HEK293 (cell line): ENCODE results near the gene SPANXN1.
"Not testable (repeated sequence)": the region's sequence is repeated elsewhere in the genome, so short reads cannot be mapped to it uniquely, and the experiment has no call there.

Experiments
- CTCF ChIA-PET: fragments of 350-600 bp; formaldehyde crosslinking; extraction: SDS; loops from one replicate; lab custom pipeline; 2021; ENCODE audit warnings: antibody characterized with exemption; lab: Yijun Ruan, JAX
- POLR2A ChIA-PET: fragments of 300-600 bp; formaldehyde crosslinking; extraction: SDS; loops from one replicate; lab custom pipeline; 2020; ENCODE audit warnings: antibody characterized with exemption, inconsistent platforms; lab: Yijun Ruan, JAX
- H3K27ac ChIP-seq: fragments of 200-500 bp; sonication (Bioruptor generic); 2 replicates; pipeline ENCODE4 v1.5.1; 2014; ENCODE audit warnings: low read depth, low read length, control low read depth, inconsistent platforms; ENCODE audit errors: extremely low read depth
- H3K36me3 ChIP-seq, 2 experiments: fragments of 200-500 bp in 1 of 2; sonication (Bioruptor generic) in 1 of 2; 1 replicate in 1 of 2; 2 replicates in 1 of 2; pipeline ENCODE4 v1.5.1; 2014 to 2017; ENCODE audit warnings: inconsistent platforms in 2 of 2, low read length in 2 of 2; ENCODE audit not compliant: control insufficient read depth in 2 of 2, insufficient read depth in 1 of 2
- H3K4me1 ChIP-seq: fragments of 200-500 bp; sonication (Bioruptor generic); 2 replicates; pipeline ENCODE4 v1.5.1; 2014; ENCODE audit warnings: mild to moderate bottlenecking, low read length, inconsistent platforms; ENCODE audit not compliant: control insufficient read depth, insufficient read depth
- H3K4me3 ChIP-seq: 2 replicates; pipeline ENCODE4 v1.5.1; 2011; ENCODE audit warnings: low read depth, mild to moderate bottlenecking, control low read depth, low read length, moderate library complexity
- H3K9me3 ChIP-seq: fragments of 200-500 bp; sonication (Bioruptor generic); 2 replicates; pipeline ENCODE4 v1.5.1; 2014; ENCODE audit warnings: low read depth, low read length, inconsistent platforms; ENCODE audit not compliant: control insufficient read depth, insufficient read depth
- GLIS1 ChIP-seq: fragments of 450-650 bp; formaldehyde crosslinking; IDR thresholded peaks from 2 replicates; pipeline ENCODE4 v1.5.1; 2016; ENCODE audit warnings: missing biosample characterization, missing genetic modification characterization
- PRDM10 ChIP-seq: fragments of 450-650 bp; formaldehyde crosslinking; IDR thresholded peaks from 2 replicates; pipeline ENCODE4 v1.5.1; 2016; ENCODE audit warnings: missing biosample characterization, missing genetic modification characterization
- REST ChIP-seq: fragments of 450-650 bp; formaldehyde crosslinking; IDR thresholded peaks from 2 replicates; pipeline ENCODE4 v1.5.1; 2016; ENCODE audit warnings: missing biosample characterization, missing genetic modification characterization
- ZNF133 ChIP-seq: fragments of 450-650 bp; formaldehyde crosslinking; IDR thresholded peaks from 2 replicates; pipeline ENCODE4 v1.5.1; 2016; ENCODE audit warnings: missing biosample characterization, missing genetic modification characterization
- ZNF140 ChIP-seq: fragments of 450-650 bp; formaldehyde crosslinking; IDR thresholded peaks from 2 replicates; pipeline ENCODE4 v1.5.1; 2016; ENCODE audit warnings: missing biosample characterization, missing genetic modification characterization
- ZNF16 ChIP-seq: fragments of 450-650 bp; formaldehyde crosslinking; IDR thresholded peaks from 2 replicates; pipeline ENCODE4 v1.5.1; 2016; ENCODE audit warnings: low read depth, missing biosample characterization, missing genetic modification characterization
- ZNF423 ChIP-seq: fragments of 450-650 bp; formaldehyde crosslinking; IDR thresholded peaks from 2 replicates; pipeline ENCODE4 v1.5.1; 2016; ENCODE audit warnings: missing biosample characterization, missing genetic modification characterization
- ZNF521 ChIP-seq: fragments of 450-650 bp; formaldehyde crosslinking; IDR thresholded peaks from 2 replicates; pipeline ENCODE4 v1.5.1; 2017; ENCODE audit warnings: missing biosample characterization, mild to moderate bottlenecking, missing genetic modification characterization
- ZNF548 ChIP-seq: fragments of 450-650 bp; formaldehyde crosslinking; IDR thresholded peaks from 2 replicates; pipeline ENCODE4 v1.5.1; 2016; ENCODE audit warnings: missing biosample characterization, missing genetic modification characterization
- ZNF555 ChIP-seq: fragments of 450-650 bp; formaldehyde crosslinking; conservative IDR thresholded peaks from 2 replicates; pipeline ENCODE4 v1.5.1; 2017; ENCODE audit warnings: missing biosample characterization, mild to moderate bottlenecking, missing genetic modification characterization, inconsistent platforms
- ZNF704 ChIP-seq: fragments of 450-650 bp; formaldehyde crosslinking; IDR thresholded peaks from 2 replicates; pipeline ENCODE4 v1.5.1; 2016; ENCODE audit warnings: missing biosample characterization, missing genetic modification characterization
- ZNF792 ChIP-seq: fragments of 450-650 bp; formaldehyde crosslinking; IDR thresholded peaks from 2 replicates; pipeline ENCODE4 v1.5.1; 2016; ENCODE audit warnings: missing biosample characterization, missing genetic modification characterization
- ZXDB ChIP-seq: fragments of 450-650 bp; formaldehyde crosslinking; IDR thresholded peaks from 2 replicates; pipeline ENCODE4 v1.5.1; 2016; ENCODE audit warnings: missing biosample characterization, missing genetic modification characterization
- TF ChIP-seq, protein P1 (sequence below): fragments of 450-650 bp; formaldehyde crosslinking; IDR thresholded peaks from 2 replicates; pipeline ENCODE4 v1.5.1; 2016; ENCODE audit warnings: missing biosample characterization, missing genetic modification characterization
- TF ChIP-seq, protein P2 (sequence below): fragments of 450-650 bp; formaldehyde crosslinking; conservative IDR thresholded peaks from 2 replicates; pipeline ENCODE4 v1.5.1; 2016; ENCODE audit warnings: low read depth, missing biosample characterization, missing genetic modification characterization
- TF ChIP-seq, protein P3 (sequence below): fragments of 450-650 bp; formaldehyde crosslinking; IDR thresholded peaks from 2 replicates; pipeline ENCODE4 v1.5.1; 2016; ENCODE audit warnings: missing biosample characterization, missing genetic modification characterization
- TF ChIP-seq, protein P4 (sequence below): fragments of 450-650 bp; formaldehyde crosslinking; IDR thresholded peaks from 2 replicates; pipeline ENCODE4 v1.5.1; 2016; ENCODE audit warnings: missing biosample characterization, missing genetic modification characterization

The SPANXN1 gene, protein sequence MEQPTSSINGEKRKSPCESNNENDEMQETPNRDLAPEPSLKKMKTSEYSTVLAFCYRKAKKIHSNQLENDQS

DNA sequence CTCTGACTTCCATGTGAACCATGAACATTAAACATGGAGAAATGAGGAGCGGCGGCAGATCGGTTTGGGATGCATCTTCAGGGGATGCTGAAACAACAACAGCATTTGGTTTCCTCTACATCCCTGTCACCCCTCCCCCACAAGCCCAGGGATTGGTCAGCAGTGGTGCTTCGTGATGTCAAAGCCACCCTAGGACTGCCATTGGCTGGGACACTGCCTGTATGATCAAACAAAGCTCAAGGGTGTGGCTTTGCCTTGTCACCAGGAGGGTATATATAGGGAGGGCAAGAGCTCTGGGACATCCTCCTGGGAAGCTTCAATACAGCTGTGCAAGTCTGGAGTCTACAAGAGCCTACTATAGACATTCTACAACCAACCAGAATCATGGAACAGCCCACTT, at the start of gene SPANXN1:
SPANXN1 (plus strand) TSS at position 301 of the 400 bp plus-strand sequence; CDS start at position 385, 84 bp downstream.
- H3K9me3 ChIP-seq, CTCF ChIA-PET, H3K27ac ChIP-seq, H3K36me3 ChIP-seq, H3K4me1 ChIP-seq, POLR2A ChIA-PET, H3K4me3 ChIP-seq: not testable (repeated sequence)

- CTCF ChIA-PET = no interaction called here
- H3K9me3 ChIP-seq = no peaks in the 10 kb centered on the region; the same call in 1 of the 2 replicates
- POLR2A ChIA-PET = no interaction called here
- no peak for TF ChIP-seq ZNF555 (tag by site-specific recombination)
- no peak for TF ChIP-seq ZNF423 (tag by site-specific recombination)
- TF ChIP-seq REST (tag by site-specific recombination) = no peak
- TF ChIP-seq, protein P1, sequence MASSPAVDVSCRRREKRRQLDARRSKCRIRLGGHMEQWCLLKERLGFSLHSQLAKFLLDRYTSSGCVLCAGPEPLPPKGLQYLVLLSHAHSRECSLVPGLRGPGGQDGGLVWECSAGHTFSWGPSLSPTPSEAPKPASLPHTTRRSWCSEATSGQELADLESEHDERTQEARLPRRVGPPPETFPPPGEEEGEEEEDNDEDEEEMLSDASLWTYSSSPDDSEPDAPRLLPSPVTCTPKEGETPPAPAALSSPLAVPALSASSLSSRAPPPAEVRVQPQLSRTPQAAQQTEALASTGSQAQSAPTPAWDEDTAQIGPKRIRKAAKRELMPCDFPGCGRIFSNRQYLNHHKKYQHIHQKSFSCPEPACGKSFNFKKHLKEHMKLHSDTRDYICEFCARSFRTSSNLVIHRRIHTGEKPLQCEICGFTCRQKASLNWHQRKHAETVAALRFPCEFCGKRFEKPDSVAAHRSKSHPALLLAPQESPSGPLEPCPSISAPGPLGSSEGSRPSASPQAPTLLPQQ (tag by site-specific recombination) = no peak
- no peak for TF ChIP-seq ZXDB (tag by site-specific recombination)
- TF ChIP-seq, protein P2, sequence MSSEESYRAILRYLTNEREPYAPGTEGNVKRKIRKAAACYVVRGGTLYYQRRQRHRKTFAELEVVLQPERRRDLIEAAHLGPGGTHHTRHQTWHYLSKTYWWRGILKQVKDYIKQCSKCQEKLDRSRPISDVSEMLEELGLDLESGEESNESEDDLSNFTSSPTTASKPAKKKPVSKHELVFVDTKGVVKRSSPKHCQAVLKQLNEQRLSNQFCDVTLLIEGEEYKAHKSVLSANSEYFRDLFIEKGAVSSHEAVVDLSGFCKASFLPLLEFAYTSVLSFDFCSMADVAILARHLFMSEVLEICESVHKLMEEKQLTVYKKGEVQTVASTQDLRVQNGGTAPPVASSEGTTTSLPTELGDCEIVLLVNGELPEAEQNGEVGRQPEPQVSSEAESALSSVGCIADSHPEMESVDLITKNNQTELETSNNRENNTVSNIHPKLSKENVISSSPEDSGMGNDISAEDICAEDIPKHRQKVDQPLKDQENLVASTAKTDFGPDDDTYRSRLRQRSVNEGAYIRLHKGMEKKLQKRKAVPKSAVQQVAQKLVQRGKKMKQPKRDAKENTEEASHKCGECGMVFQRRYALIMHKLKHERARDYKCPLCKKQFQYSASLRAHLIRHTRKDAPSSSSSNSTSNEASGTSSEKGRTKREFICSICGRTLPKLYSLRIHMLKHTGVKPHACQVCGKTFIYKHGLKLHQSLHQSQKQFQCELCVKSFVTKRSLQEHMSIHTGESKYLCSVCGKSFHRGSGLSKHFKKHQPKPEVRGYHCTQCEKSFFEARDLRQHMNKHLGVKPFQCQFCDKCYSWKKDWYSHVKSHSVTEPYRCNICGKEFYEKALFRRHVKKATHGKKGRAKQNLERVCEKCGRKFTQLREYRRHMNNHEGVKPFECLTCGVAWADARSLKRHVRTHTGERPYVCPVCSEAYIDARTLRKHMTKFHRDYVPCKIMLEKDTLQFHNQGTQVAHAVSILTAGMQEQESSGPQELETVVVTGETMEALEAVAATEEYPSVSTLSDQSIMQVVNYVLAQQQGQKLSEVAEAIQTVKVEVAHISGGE (tag by site-specific recombination) = no peak
- TF ChIP-seq, protein P3, sequence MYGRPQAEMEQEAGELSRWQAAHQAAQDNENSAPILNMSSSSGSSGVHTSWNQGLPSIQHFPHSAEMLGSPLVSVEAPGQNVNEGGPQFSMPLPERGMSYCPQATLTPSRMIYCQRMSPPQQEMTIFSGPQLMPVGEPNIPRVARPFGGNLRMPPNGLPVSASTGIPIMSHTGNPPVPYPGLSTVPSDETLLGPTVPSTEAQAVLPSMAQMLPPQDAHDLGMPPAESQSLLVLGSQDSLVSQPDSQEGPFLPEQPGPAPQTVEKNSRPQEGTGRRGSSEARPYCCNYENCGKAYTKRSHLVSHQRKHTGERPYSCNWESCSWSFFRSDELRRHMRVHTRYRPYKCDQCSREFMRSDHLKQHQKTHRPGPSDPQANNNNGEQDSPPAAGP (tag by site-specific recombination) = no peak
- TF ChIP-seq ZNF548 (tag by site-specific recombination) = no peak
- no peak for TF ChIP-seq ZNF133 (tag by site-specific recombination)
- no peak for TF ChIP-seq ZNF521
- TF ChIP-seq ZNF792 (tag by site-specific recombination) = no peak
- no peak for TF ChIP-seq ZNF140 (tag by site-specific recombination)
- no peak for TF ChIP-seq GLIS1
- TF ChIP-seq ZNF16 (tag by site-specific recombination) = no peak
- TF ChIP-seq, protein P4, sequence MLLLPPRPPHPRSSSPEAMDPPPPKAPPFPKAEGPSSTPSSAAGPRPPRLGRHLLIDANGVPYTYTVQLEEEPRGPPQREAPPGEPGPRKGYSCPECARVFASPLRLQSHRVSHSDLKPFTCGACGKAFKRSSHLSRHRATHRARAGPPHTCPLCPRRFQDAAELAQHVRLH (tag by site-specific recombination) = no peak
- no peak for TF ChIP-seq PRDM10 (tag by site-specific recombination)
- TF ChIP-seq ZNF704 (tag by site-specific recombination) = no peak
These were observed 48.2 kb upstream of the SPANXN1 start for GRCh38 chrX:145199078-145199477.

More at GRCh38 chrX:145199078-145199477, 48.2 kb upstream of the SPANXN1 start:
- Histone ChIP-seq H3K4me1 (no peaks in the 10 kb centered on the region), H3K4me3 (no peak overlapping the region), H3K36me3 (no peaks in the 10 kb centered on the region), H3K27ac (no peak overlapping the region)
